H9 (cell line): Measurements from ENCODE around the gene CAMK2B. TPM values are rescaled to one million over a fixed set of nuclear protein-coding genes. Genes with fewer than 3 reads are reported as not detected.

Experiments used
- DNase-seq: peaks from one replicate; pipeline ENCODE4 v3.0.0-alpha.2; 2017
- H2AFZ ChIP-seq: one replicate; pipeline ENCODE4 v1.6.1; 2013; ENCODE audit warnings: mild to moderate bottlenecking, low read length, control low read depth, moderate library complexity
- H2AK5ac ChIP-seq: 2 replicates; pipeline ENCODE4 v1.6.1; 2013; ENCODE audit warnings: low read length, control low read depth, mixed read lengths; ENCODE audit not compliant: insufficient read length
- H2BK120ac ChIP-seq: one replicate; pipeline ENCODE4 v1.6.1; 2013; ENCODE audit warnings: low read depth, mild to moderate bottlenecking, low read length, control low read depth, inconsistent platforms; ENCODE audit not compliant: poor library complexity, severe bottlenecking
- H2BK12ac ChIP-seq: 2 replicates; pipeline ENCODE4 v1.6.1; 2013; ENCODE audit warnings: low read length, control low read depth, mixed read lengths, low read depth; ENCODE audit not compliant: insufficient read length
- H2BK15ac ChIP-seq: 2 replicates; pipeline ENCODE4 v1.6.1; 2013; ENCODE audit warnings: low read depth, low read length, control low read depth
- H2BK20ac ChIP-seq: one replicate; pipeline ENCODE4 v1.6.1; 2013; ENCODE audit warnings: low read depth, mild to moderate bottlenecking, low read length, control low read depth, inconsistent platforms; ENCODE audit not compliant: poor library complexity, severe bottlenecking
- H2BK5ac ChIP-seq: 2 replicates; pipeline ENCODE4 v1.6.1; 2013; ENCODE audit warnings: low read length, control low read depth, mixed read lengths; ENCODE audit not compliant: insufficient read length
- H3K14ac ChIP-seq: 2 replicates; pipeline ENCODE4 v1.6.1; 2013; ENCODE audit warnings: low read length, control low read depth; ENCODE audit not compliant: insufficient read depth
- H3K18ac ChIP-seq: 2 replicates; pipeline ENCODE4 v1.6.1; 2013; ENCODE audit warnings: low read depth, mild to moderate bottlenecking, mixed read lengths, low read length, control low read depth; ENCODE audit not compliant: insufficient read length
- H3K23ac ChIP-seq: 2 replicates; pipeline ENCODE4 v1.6.1; 2013; ENCODE audit warnings: low read length, control low read depth, mixed read lengths, low read depth; ENCODE audit not compliant: insufficient read length
- H3K23me2 ChIP-seq: 2 replicates; pipeline ENCODE4 v1.6.1; 2013; ENCODE audit warnings: low read depth, mild to moderate bottlenecking, mixed read lengths, low read length, control low read depth; ENCODE audit not compliant: insufficient read length, poor library complexity, severe bottlenecking
- H3K27ac ChIP-seq: 2 replicates; pipeline ENCODE4 v1.5.1; 2013; ENCODE audit warnings: low read length, control low read depth, mixed read lengths, low read depth; ENCODE audit not compliant: insufficient read length
- H3K27me3 ChIP-seq: 2 replicates; pipeline ENCODE4 v1.6.1; 2013; ENCODE audit warnings: low read length, control low read depth, inconsistent platforms; ENCODE audit not compliant: insufficient read depth
- H3K4ac ChIP-seq: 2 replicates; pipeline ENCODE4 v1.6.1; 2013; ENCODE audit warnings: low read depth, mild to moderate bottlenecking, control low read depth, inconsistent platforms, low read length, moderate library complexity
- H3K4me1 ChIP-seq: 2 replicates; pipeline ENCODE4 v1.6.1; 2013; ENCODE audit warnings: low read length, control low read depth, inconsistent platforms; ENCODE audit not compliant: insufficient read depth
- H3K4me2 ChIP-seq: 2 replicates; pipeline ENCODE4 v1.6.1; 2013; ENCODE audit warnings: low read length, control low read depth, mixed read lengths; ENCODE audit not compliant: insufficient read length, insufficient read depth
- H3K56ac ChIP-seq: 2 replicates; pipeline ENCODE4 v1.6.1; 2013; ENCODE audit warnings: low read depth, mild to moderate bottlenecking, mixed read lengths, low read length, control low read depth; ENCODE audit not compliant: insufficient read length
- H3K79me1 ChIP-seq: 2 replicates; pipeline ENCODE4 v1.6.1; 2013; ENCODE audit warnings: low read depth, mild to moderate bottlenecking, moderate library complexity, low read length, control low read depth, inconsistent platforms; ENCODE audit not compliant: insufficient read depth, poor library complexity, severe bottlenecking
- H3K79me2 ChIP-seq: 2 replicates; pipeline ENCODE4 v1.6.1; 2013; ENCODE audit warnings: low read length, control low read depth, inconsistent platforms; ENCODE audit not compliant: insufficient read depth
- H3K9ac ChIP-seq: 2 replicates; pipeline ENCODE4 v1.6.1; 2013; ENCODE audit warnings: low read length, control low read depth, mixed read lengths; ENCODE audit not compliant: insufficient read length; ENCODE audit errors: extremely low read depth
- H3K9me3 ChIP-seq: one replicate; pipeline ENCODE4 v1.6.1; 2013; ENCODE audit warnings: low read depth, low read length, inconsistent platforms; ENCODE audit not compliant: control insufficient read depth
- H3T11ph ChIP-seq: one replicate; pipeline ENCODE4 v1.6.1; 2013; ENCODE audit warnings: mild to moderate bottlenecking, low read length, control low read depth, inconsistent platforms
- H4K20me1 ChIP-seq: one replicate; pipeline ENCODE4 v1.6.1; 2013; ENCODE audit not compliant: control insufficient read depth, insufficient read length, insufficient read depth
- H4K5ac ChIP-seq: 2 replicates; pipeline ENCODE4 v1.6.1; 2013; ENCODE audit warnings: low read depth, mild to moderate bottlenecking, mixed read lengths, low read length, control low read depth; ENCODE audit not compliant: insufficient read length
- H4K8ac ChIP-seq: replicated peaks from 2 replicates; pipeline ENCODE4 v1.6.1; 2013; ENCODE audit warnings: low read length, control low read depth, mixed read lengths, low read depth; ENCODE audit not compliant: insufficient read length
- H4K91ac ChIP-seq: 2 replicates; pipeline ENCODE4 v1.6.1; 2013; ENCODE audit warnings: low read depth, mild to moderate bottlenecking, moderate library complexity, mixed read lengths, low read length, control low read depth; ENCODE audit not compliant: insufficient read length
- H3K27ac Mint-ChIP-seq, 3 experiments: 2 replicates in 2 of 3; 3 replicates in 1 of 3; pipeline ENCODE4 v1.8.0; 2020 to 2021; ENCODE audit warnings: mixed read lengths in 3 of 3, mild to moderate bottlenecking in 1 of 3, moderate library complexity in 1 of 3
- H3K27me3 Mint-ChIP-seq: 2 replicates; pipeline ENCODE4 v1.8.0; 2021; ENCODE audit warnings: low read depth, mild to moderate bottlenecking, moderate library complexity, mixed read lengths
- H3K36me3 Mint-ChIP-seq, 3 experiments: 2 replicates in 2 of 3; 3 replicates in 1 of 3; pipeline ENCODE4 v1.8.0; 2020 to 2021; ENCODE audit warnings: low read depth in 3 of 3, mixed read lengths in 3 of 3; ENCODE audit not compliant: insufficient read depth in 1 of 3
- H3K4me1 Mint-ChIP-seq, 2 experiments: 2 replicates each; pipeline ENCODE4 v1.8.0; 2020; ENCODE audit warnings: mixed read lengths in 2 of 2
- H3K4me3 Mint-ChIP-seq, 2 experiments: 2 replicates in 1 of 2; 3 replicates in 1 of 2; pipeline ENCODE4 v1.8.0; 2020 to 2021; ENCODE audit warnings: mild to moderate bottlenecking in 2 of 2, mixed read lengths in 2 of 2, moderate library complexity in 1 of 2
- H3K9me3 Mint-ChIP-seq, 2 experiments: 2 replicates in 1 of 2; 3 replicates in 1 of 2; pipeline ENCODE4 v1.8.0; 2020; ENCODE audit warnings: mild to moderate bottlenecking in 2 of 2, mixed read lengths in 2 of 2, moderate library complexity in 1 of 2
- WGBS: extraction: QIAGEN DNeasy Blood & Tissue Kit; methylation state at CpG from one replicate; pipeline ENCODE4 v1.1.7; 2013; ENCODE audit warnings: missing lambda C conversion rate, low lambda C conversion rate, mixed read lengths; ENCODE audit not compliant: insufficient read length; ENCODE audit errors: extremely low coverage; 5-methylcytosine and 5-hydroxymethylcytosine counted together
- total RNA-seq: library from RNA; stranded (reverse); gene quantifications from 2 replicates; pipeline ENCODE4 v1.2.1, GENCODE V29; 2021
- TF ChIP-seq, protein P1 (sequence below): fragments of 200-600 bp; sonication (generic); conservative IDR thresholded peaks from 3 replicates; pipeline ENCODE4 v1.8.0; 2021; ENCODE audit warnings: antibody characterized with exemption, mild to moderate bottlenecking

Gene CAMK2B
- total RNA-seq, 1 experiment from 2014 or later: 0.17 TPM

DNA sequence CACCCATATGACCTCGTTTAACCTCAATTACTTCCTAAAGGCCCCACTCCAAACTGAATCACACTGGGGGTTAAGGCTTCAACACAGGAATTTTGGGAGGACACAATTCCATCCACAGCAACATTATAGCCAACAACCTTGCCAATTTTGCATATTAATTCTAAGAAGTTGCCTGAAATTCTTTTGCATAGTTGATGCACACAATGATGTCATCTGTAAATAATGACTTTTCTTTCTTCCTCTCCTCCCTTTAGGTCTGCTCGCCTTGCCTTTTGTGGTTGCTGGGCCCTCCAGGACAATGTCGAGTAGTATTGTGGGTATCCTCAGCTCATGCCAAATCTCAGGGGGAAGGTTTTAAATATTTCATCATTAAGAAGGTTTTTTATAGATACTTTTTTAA is 16.0 kb upstream of the CAMK2B start:
- WGBS: no CpG with 5 or more reads among the region's 3 CpGs
- peaks cover 26% of the 10 kb centered on the region for H3K27me3 Mint-ChIP-seq

More for the DNA sequence above, 16.0 kb upstream of the CAMK2B start:
- Histone ChIP-seq H3K56ac (no peak overlapping the region), H3K27ac (no peak overlapping the region), H2BK5ac (no peak overlapping the region), H4K8ac (no peak overlapping the region), H3K14ac (no peak overlapping the region), H2BK12ac (no peak overlapping the region), H3T11ph (no peak overlapping the region), H3K27me3 (no peaks in the 10 kb centered on the region), H2BK20ac (no peak overlapping the region), H2BK15ac (no peak overlapping the region), H2AK5ac (no peak overlapping the region), H3K23me2 (no peaks in the 10 kb centered on the region), H3K23ac (no peak overlapping the region), H4K5ac (no peak overlapping the region), H3K9ac (no peak overlapping the region), H3K9me3 (no peaks in the 10 kb centered on the region), H3K79me2 (no peaks in the 10 kb centered on the region), H2BK120ac (no peak overlapping the region), H4K91ac (no peak overlapping the region), H3K4ac (no peak overlapping the region), H4K20me1 (no peaks in the 10 kb centered on the region), H2AFZ (no peak overlapping the region), H3K79me1 (no peaks in the 10 kb centered on the region), H3K4me2 (no peak overlapping the region), H3K4me1 (no peaks in the 10 kb centered on the region), H3K18ac (no peak overlapping the region)
- no peaks in the 10 kb centered on the region for H3K36me3 Mint-ChIP-seq
- TF ChIP-seq, protein P1, sequence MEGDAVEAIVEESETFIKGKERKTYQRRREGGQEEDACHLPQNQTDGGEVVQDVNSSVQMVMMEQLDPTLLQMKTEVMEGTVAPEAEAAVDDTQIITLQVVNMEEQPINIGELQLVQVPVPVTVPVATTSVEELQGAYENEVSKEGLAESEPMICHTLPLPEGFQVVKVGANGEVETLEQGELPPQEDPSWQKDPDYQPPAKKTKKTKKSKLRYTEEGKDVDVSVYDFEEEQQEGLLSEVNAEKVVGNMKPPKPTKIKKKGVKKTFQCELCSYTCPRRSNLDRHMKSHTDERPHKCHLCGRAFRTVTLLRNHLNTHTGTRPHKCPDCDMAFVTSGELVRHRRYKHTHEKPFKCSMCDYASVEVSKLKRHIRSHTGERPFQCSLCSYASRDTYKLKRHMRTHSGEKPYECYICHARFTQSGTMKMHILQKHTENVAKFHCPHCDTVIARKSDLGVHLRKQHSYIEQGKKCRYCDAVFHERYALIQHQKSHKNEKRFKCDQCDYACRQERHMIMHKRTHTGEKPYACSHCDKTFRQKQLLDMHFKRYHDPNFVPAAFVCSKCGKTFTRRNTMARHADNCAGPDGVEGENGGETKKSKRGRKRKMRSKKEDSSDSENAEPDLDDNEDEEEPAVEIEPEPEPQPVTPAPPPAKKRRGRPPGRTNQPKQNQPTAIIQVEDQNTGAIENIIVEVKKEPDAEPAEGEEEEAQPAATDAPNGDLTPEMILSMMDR: no peak
- H3K4me1 Mint-ChIP-seq: no peaks in the 10 kb centered on the region; a peak in 1 of 4 replicates
- no peak for DNase-seq
- no peak overlapping the region for H3K27ac Mint-ChIP-seq
- H3K9me3 Mint-ChIP-seq: peaks cover 8 to 9% of the 10 kb centered on the region in 2 experiments; a peak in 4 of 5 replicates
- H3K4me3 Mint-ChIP-seq: no peak overlapping the region
